DOHH2 (cell line): ENCODE results near the gene ST3GAL3.

ENCODE experiments used
- EZH2phosphoT487 ChIP-seq: fragments of 200-600 bp; sonication (generic); IDR thresholded peaks from 2 replicates; pipeline ENCODE4 v1.6.1; 2017; ENCODE audit warnings: borderline replicate concordance, mild to moderate bottlenecking, antibody characterized with exemption, low read length, moderate library complexity, mixed read lengths
- TF ChIP-seq, protein P1 (sequence below): fragments of 200-600 bp; sonication (generic); IDR thresholded peaks from one replicate; pipeline ENCODE4 v1.5.1; 2014; ENCODE audit warnings: antibody characterized with exemption, mild to moderate bottlenecking, low read depth, low read length; ENCODE audit not compliant: poor library complexity, severe bottlenecking

DNA sequence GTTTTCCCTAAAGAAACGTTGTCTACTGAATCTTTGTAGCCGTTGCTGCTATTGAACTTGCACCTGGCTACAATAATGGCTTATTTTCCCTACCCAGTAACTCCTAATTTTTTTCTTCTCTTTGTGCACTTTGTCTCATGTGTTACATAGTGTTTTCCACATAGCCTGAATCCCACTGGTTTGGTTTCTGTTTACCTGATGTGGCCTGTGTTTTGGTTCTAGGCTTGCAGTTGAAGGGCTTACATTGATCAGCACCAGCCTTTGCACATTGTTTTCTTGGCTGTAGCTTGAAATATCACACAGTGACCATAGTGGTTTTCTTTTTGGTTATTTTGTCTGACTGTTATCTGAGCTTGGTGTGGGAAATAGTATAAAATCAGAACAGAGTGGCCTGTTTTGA, 29.5 kb downstream of the ST3GAL3 start:
- TF ChIP-seq, protein P1, sequence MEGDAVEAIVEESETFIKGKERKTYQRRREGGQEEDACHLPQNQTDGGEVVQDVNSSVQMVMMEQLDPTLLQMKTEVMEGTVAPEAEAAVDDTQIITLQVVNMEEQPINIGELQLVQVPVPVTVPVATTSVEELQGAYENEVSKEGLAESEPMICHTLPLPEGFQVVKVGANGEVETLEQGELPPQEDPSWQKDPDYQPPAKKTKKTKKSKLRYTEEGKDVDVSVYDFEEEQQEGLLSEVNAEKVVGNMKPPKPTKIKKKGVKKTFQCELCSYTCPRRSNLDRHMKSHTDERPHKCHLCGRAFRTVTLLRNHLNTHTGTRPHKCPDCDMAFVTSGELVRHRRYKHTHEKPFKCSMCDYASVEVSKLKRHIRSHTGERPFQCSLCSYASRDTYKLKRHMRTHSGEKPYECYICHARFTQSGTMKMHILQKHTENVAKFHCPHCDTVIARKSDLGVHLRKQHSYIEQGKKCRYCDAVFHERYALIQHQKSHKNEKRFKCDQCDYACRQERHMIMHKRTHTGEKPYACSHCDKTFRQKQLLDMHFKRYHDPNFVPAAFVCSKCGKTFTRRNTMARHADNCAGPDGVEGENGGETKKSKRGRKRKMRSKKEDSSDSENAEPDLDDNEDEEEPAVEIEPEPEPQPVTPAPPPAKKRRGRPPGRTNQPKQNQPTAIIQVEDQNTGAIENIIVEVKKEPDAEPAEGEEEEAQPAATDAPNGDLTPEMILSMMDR, result no peak
- TF ChIP-seq EZH2phosphoT487, result no peak
